CD4-positive, alpha-beta T cell treated with Interleukin-21 for 1 hour (primary cell): Measurements from ENCODE around the gene TPRA1.

Experiments
- DNase-seq: peaks from one replicate; pipeline ENCODE4 v3.0.0-alpha.2; 2020

The TPRA1 gene

DNA sequence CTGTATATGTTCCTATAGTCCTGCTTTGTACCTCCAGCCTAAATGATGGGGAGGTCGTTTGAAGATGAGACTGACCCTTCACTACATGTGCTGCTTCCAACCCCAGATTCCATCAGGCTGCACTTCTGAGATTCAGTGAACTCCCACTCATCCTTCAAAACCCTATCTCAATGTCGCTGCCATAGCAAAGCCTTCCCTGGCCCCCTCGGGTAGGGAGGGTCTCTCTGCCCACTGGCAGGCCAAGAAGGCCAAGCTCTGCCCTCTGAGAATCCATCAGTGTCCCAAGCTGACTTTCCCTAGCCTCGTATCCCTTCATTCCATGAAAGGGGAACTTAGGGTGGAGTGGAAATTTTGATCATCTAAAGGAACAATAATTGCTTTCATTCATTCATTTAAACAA lies 35.4 kb downstream of the TPRA1 start:
- no peak for DNase-seq

DNA sequence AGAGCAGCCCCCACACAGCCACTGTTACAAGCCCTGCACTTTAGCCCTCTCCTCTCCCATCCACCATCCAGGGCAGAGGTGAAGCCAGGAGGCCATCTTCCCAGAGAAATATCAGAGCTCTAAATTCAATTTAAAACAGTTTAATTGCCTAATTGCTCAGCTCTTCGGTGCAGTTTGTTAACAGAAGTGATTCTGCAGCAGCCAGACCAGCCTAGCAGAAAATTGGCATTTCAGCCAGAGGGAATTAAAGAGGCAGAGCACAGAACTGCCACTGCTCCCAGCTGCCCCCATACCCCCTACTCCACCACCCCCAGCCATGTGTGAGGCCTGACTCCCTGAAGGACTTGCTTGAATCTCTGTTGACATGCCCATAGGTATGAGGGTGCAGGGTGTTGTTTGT lies 38.5 kb downstream of the TPRA1 start:
- DNase-seq, result no peak

DNA sequence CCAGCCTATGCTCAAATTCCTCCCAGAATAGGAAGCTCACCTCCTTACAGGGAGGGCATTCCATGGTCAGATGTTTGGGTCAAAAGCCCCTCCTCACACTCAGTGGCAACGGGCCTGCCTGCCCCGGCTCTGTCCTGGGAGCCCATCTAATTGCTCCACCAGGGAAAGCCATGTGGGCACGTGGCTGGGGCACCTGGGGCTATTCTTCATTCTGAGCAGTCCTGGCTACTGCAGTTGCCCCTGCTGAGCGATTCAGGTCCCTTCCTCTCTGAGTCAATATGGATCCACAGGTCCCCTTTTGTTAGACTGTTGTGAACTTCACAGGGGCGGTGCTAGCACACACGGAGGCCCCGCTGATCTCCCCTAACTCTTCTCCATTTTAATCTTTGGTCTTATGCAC lies 39.4 kb downstream of the TPRA1 start:
- no peak for DNase-seq

DNA sequence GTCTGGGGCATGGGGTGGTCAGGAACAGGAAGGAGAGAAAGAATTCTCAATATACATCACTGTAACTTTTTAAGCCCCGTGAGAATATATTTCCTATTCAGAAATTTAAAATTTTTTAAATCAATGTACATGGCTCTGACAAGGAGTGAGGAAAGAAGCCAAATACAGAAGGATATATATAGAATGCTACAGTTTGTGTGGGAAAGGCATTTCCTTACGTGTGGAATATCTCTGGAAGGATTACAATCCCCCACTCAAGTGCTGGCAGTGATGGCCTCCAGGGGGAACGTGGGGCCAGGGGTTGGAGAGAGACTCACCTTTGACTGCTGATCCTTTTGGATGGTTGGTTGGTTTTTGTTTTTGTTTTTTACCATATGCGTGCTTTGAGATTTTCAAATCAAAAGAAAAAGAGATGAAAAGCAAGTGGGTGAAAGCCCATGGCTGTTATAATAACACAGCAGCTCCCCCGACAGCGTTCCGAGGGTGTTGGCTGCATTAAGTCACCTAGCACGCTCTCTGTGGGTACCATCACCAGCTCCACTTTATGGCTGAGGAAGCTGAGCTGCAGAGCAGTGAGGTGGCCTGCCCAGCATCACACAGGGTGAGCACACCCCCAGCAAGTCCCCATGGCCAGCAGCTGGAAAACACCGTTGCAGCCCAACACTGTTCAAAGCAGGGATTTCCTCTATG lies 39.9 kb downstream of the TPRA1 start:
- DNase-seq, result no peak

DNA sequence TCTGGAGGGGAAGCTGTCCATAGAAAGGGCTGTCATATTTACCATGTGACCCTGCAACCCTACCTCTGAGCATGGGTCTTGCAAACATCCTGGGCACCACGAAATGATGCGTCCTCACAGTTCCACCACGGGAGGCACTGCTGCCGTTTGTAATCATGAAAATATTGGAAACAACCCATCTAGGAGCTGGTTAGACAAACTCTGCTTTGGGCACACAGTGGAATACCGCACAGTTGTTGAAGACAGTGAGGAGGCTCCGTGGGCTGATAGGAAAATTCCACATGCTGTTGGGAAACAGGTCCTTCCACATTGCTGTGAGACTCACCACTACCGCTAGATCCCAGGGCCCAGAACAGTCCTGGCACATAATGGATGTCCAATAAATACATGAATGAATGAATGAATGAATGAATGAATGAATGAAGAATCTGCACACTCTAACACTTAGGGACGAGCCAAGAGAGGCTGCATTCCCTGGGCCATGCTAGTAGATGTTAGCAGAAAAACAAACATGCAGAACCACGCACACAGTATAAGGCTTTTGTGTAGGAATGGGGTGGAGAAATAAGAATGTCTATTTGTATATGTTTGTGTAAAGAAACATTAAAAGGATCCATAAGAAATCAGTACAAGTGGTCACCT lies 40.6 kb downstream of the TPRA1 start:
- DNase-seq, result no peak

DNA sequence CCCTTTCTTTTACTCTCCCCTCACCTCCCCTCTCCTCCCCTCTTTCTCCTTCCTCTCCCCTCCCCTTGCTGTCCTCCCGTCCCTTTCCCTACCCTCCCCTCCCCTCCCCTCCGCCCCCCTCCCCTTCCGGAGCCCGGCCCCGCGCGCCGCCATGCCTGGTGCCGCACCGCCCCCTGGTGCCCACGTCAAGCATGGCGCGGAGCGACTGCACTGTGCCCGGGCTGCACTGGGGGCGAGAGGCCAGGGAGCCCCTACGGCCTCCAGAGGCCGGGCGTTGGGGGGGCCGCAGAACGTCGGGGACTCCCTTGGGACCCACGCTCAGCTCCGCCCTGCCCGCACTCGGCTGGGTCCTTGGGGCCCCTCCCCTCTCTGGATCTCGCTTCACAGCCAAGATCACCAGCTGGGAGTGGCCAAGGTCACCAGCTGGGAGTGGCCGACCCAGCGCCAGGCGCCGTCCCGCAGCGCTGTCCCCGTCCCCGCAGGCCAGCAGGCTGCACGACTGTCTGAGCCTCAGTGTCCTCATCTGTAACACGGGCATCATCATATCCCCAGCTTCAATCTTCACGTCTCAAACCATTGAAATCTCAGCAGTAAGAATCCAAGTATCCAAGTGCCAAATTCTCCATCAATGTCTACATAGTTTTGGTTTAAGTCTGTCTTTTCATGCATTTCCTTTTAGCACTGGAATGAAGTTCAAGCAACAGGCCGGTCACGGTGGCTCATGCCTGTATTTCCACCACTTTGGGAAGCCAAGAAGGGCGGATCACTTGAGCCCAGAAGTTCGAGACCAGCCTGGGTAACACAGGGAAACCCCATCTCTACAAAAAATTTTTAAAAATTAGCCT lies 42.5 kb downstream of the TPRA1 start:
- peak; percentile 78 for DNase-seq

DNA sequence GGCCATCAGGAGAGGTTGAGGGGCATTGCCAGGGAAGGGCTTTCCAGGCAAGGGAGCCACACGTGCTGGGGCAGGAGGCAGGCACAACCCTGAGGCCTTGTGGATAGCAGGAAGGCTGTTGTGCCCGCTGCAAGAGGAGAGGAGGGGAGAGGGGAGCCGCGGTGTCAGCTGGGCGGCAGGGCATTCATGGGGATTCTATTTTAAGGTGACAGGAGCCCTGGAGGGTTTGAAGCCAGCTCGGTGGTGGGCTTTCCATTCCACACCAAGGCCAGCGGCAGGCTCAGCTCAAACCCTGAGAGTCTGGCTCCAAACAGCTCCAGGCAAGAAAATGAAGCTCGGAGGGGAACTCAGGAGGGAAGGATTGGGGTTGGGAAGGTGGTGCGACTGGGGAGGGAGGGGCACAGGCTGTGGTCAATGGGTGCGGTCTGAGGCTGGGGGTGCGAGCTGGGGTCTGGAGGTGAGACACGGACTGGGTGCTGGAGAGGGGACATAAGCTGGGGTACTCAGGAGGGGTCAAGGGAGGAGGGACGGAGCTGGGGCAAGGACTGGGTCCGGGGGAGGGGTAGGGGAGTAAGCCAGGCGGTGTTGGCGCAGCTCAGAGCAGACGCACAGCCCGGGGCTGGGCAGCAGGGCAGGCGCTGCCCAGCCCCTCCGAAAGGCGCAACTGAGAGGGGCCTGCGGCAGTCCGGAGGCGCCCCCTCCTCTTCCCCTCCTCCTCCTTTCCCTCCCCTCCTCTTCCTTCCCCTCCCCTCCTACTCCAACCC lies 43.4 kb downstream of the TPRA1 start:
- DNase-seq, result no peak

DNA sequence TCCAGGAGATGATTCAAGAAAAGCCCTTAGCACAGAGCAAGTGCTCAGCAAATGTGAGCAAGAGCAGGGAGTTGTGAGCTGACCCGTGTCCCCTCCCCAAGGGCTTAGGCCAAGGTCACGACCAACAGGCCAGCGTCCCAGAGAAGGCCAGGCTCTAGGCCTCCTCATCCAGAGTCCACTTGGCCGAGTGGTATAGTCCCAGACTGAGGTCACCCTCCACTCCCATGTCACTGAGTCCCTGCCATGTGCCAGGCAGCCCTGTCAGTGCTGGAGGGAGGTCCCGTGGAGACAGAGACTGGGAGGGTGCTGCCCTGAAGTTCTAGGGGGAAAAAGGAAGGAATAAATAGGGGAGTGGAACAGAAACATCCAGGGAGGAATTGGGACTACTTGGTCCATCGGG lies 44.0 kb downstream of the TPRA1 start:
- no peak for DNase-seq

DNA sequence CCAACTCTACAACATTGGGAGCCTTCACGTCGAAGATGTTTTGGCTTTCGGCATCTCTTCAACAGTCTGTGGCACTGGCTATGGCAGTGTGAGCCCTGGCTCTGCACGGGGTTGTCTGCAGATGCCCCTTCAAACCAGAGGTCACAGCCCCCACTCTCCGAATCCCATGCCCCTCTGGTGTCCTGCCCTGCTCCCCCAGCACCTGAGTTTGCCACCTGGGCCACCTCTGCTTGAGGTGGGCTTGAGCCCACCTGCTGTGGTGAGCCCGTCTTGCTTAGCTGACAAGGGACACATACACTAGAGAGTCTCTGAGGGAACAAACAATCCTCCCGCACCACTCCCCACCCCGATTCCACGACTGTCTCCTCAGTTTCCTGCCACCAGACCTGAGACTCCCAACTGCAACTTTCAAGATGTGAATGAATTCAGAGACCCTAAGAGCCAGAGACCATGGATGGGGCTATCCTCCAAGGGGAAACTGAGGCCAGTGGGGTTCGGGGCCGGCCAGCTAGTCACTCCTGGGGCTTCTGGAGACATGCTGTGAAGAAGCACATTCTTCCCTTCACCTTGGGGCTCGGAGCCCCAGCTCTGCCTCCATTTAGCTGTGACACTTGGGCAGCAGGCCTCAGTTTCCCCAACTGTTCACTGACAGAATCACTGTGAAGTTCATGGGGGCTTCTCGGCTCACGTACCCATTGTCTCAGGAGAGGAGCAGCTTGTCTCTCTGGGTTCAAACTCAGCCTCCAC lies 44.6 kb downstream of the TPRA1 start:
- DNase-seq, result no peak

DNA sequence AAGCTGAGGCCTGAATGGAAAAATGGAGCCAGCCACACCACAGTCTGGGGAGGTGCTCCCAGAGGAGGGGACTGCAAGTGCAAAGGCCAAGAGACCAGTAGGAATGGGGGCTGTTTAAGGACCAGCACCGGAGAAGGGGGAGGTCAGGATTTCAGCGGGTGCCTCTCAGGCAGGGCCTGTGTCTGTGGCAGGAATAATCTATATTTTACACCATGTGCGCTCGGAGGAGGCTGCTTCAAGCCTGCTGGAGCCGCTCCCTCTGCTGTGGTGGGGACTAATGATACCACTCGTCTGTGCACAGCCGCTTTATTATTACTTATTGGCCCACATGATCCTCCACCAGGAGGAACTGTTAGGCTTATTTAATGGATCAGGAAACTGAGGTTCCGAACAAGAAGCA lies 45.3 kb downstream of the TPRA1 start:
- no peak for DNase-seq

DNA sequence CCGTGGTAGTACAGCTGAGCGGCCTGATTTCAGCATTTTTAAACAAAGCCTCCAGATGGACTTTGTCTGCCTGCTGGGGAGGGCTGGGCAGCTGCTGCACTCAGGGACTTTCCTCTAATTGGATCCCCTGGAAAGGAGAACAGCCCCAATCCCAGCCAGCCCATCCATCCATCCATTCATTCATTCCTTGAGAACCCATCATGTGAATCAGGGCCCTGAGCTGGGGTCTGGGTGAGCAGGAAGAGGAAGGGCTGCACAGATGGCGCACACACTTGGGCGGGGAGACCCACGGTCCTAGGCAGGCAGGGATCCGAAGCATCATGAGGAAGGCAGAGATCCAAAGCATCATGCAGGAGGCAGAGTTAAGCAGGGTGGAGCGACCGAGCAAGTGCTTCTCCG lies 45.7 kb downstream of the TPRA1 start:
- no peak for DNase-seq

DNA sequence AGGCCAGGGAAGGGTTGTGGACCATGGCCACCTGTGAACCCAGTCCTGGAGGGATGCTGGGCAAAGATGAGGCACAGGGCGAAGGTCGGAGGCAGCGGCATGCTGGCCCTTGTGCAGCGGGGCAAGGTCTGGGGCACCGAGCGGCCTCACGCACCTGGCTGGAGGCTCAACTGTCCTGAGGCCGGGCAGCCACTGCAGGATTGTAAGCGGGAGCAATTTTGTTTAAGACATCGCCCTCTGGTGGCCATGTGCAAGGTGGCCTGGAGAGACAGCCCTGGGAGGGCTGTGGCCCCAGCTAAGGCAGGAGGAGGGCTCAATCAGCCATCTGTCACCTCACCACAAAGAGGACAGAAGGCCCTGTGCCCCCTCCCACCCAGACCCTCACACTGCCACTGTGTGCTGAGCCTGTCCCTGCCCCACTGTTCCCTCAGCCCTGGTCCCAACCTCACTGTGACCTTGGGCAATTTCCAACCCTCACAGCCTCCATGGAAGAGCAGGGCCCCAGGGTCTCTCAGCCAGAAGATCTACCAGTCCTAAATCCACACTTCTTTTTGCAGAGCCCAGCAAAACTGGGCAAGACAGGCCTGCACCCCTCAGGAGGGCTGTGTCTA lies 46.2 kb downstream of the TPRA1 start:
- DNase-seq, result peak; percentile 63

DNA sequence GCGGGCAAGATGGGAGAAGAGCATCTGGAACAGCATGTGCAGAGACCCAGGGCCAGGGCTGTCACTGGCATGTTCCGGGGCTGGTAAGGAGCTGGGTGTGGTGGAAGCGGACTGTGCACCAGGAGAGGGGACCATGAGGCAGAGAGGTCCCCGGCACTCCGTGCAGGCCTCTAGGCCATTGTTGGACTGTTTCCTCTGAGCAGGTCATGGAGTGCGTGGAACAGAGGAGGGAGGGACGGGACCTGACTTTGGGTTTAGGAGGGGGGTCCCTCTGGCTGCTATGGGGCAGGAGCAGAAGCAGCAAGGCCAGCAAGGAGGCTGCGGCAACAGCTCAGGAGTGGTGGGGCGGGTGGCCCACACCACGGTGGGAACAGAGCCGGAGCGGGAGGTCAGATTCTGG lies 47.1 kb downstream of the TPRA1 start:
- DNase-seq, result no peak

DNA sequence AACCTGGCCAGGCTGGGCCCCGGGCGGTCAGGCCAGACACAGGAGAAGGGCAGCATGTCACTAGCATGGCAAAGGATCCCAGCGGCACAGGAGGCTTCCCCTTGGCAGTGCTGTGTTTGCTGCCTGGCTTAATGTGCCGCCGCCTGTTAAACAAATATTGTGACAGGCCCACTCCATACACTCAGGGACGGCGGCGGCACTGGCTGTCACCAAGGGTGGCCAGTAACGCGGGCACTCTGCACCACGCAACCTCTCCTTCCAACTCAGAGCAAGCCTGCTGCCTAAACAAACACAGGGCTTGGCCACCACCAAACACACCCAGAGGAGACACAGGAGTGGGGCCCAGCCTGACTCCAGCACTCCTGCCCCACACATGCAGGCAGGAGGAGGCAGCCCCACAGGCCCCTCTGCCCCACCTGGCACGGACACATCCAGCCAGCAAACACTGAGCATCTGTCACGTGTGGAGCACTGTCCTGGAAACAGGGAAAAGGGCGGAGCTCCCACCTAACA lies 48.0 kb downstream of the TPRA1 start:
- DNase-seq, result no peak

DNA sequence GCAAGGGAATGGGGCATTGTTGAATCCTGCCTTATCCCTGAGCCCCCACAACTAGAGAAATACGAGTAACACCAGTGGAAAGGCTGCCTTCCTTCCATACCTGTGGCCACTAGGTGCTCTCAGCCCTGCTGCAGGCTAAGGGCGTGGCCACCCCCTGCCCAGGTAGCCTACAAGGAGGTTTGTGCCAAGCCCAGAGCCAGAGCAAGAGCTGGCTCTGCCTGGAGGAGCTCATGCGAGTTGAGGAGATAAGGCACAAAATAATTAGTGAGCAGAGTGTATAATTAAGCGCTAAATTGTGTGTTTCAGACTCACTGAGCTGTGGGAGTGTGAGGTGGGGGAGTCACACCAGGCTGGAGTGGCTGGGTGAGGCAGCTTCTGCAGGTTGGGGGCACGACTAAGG lies 49.2 kb downstream of the TPRA1 start:
- no peak for DNase-seq

DNA sequence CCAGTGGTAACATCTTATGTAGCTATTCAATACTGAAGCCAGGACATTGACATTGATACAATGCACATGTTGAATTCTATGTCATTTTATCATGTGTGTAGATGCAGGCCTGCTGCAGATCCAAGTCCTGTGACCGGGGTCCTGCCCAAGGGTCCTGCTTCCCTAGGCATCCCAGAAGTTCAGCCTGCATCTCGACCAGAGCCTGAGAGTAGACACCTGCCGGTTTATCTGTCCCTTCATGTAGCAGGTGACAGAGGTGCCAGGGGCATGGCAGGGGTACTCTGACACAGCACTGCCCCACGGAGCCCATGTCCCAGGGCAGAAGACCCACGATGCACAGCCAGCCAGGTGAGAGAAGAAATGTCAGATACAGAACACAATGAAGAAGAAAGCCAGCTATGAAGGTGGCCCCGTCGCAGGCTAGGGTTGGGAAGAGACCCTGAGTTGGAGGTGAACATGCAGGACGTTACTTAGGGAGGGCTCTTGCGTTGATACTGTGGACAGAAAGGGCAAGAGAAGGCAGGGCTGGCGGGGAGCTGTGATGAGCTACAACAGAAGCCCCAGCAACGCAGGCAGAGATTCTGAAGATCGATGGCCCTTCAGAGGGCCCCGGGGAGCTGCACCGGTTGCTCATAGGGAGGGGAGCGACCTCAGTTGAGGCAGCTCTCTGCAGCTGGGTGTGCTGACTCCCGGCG lies 51.0 kb downstream of the TPRA1 start:
- no peak for DNase-seq

DNA sequence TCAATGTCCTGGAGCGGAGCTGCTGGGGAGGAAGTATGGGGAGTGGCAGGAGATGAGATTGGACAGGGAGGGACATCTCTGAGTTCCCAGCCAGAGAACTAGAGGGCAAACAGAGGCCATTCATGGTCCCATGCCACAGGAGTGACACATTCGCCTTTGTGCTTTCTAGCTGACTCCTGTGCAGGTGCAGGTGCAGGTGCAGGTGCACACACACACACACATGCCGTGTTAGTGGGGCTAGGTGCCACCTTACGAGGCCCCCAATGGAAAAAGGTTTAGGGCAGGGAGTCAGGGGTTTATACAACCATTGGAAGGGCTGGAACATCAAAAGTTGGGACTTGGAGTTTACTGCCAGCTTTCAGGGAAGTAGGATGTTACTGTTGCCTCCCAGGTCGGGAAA lies 52.0 kb downstream of the TPRA1 start:
- DNase-seq, result no peak

DNA sequence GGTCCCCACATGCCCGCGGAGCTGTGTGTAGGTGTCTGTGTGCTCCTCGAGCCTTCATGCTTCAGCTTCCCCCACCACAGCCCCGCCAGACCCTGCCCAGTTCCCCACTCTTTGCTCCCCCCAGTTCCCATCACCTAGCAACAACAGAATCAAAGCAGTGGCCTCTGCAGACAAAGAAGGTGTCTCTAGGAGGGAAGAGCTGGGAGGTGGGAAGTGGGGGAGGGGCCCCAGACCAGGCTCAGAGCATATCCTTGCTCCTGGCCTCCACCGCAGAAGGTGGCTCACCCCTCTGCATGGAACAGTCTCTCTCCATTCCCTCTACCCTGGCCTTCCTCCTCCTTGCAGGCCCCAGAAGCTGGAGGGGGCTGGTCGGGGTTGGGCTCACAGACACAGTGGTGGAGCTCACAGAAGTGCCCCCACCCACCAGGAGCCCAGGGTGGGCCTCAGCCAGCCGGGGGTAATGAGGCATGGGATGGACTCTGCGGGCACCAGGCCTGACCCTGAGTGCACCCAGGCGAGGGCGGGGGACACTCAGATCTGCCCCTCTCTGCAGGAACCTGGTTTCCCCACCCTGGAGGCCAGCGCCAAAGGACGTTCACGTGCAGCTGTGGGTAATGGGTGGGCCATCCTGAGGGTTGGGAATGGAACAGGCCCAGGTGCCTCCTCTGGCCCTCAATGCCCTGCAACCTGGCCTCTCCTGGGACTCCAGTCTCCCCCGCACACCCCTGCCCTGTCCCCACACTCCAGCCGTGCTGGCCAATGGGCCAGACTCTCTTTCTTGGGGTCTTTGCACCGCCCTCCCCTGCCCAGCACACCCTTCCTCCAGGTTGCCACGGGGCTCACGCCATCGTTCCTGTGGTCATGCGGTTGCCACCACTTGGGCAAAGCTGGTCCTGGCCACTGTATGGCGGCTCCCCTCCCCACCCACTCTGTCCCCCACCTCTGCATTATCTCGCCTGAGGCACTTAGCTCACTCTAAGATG lies 53.4 kb downstream of the TPRA1 start:
- DNase-seq, result no peak

DNA sequence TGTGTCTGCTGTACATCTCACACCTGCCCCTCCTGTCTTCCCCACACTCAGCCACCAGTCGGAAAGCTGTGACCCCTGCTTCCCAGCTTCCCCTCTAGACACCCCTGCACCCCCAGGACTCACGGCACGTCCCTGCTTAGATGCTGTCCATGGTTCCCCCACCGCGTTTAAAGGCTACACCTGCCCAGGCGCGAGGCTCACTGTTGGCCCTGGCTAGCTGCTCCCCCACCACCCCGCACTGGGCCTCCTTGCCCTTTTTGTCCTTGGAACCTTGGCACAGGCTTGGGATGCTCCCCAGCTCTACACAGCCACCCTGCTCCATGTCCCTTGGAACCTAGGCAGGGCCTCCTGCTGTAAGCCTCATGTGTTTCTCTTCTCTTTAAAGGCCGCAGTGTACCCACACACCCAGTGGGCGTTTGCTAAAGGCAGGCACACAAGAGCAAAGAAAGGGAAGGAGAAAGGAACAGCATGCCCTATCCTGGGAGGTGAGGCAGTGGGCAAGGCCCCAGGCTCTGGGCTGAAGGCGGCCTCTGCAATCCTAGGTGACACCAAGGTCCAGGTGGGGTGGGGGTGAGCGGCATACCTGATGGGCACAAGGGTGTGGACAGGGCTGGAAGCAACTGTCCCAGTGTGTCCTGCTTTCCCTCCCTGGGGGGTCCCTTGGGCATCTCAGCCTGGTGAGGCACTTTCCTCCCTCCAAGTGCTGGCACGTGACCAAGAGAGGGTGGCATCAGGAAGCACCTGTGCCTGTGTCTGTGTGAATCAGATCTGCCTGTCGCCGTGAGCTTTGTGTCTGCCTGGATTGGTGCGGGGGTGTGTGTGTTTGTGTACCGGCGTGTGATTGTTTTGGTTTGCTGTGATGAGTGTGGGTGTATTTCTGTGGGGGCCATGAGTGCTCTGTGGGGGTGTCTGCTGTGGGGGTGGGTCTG lies 54.4 kb downstream of the TPRA1 start:
- DNase-seq, result no peak
